GM08714 (cell line): ENCODE measurements around the gene LRBA.

Experiments used
- H3K4me3 ChIP-seq: fragments of 200-500 bp; sonication (Bioruptor generic); 2 replicates; pipeline ENCODE4 v1.5.1; 2014; ENCODE audit warnings: mild to moderate bottlenecking, low read length, inconsistent platforms
- ZNF274 ChIP-seq: IDR thresholded peaks from 2 replicates; pipeline ENCODE4 v1.6.1; 2012; ENCODE audit warnings: mild to moderate bottlenecking, low read depth, low read length

The LRBA gene

DNA sequence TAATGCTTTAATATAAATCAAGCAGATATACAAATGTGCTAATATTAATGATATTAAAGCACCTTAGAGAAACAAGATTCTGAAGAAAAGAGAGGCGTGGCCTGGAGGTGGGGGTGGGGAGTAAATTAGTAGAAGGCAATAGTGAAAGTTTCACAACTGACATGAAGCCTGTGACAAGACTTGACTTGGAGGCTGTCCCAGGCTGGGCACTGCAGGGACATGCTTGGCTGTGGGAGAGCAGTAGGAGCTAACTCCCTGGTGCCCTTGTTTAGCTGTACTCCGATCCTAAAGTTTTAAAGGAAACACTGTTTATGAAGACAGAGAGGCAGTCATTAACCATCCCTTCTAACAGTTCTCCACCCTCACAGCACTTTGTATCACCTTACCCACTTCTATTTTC is 672.1 kb downstream of the LRBA start:
- no peak for TF ChIP-seq ZNF274

DNA sequence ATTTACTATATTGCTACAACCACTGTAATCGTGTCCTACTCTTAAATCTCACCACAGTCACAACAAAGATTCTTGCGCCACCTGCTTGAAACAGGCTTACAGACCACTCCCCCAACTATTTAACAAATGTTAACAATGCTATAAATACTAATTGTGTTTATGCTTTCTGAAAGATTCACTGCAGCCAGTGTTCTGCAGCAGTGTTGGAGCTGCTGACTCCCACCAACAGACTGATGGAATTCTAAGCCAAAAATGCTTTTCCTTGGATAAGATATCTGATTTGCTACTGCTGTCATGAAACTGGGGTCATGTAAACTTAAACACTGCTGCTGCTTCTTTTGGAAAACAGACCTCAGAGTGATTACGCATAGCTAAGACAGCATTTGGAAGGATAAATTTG is 677.4 kb downstream of the LRBA start:
- no peak for TF ChIP-seq ZNF274
- H3K4me3 ChIP-seq, result no peak overlapping the region

More for the DNA sequence above, 672.1 kb downstream of the LRBA start:
- no peak overlapping the region for H3K4me3 ChIP-seq

DNA sequence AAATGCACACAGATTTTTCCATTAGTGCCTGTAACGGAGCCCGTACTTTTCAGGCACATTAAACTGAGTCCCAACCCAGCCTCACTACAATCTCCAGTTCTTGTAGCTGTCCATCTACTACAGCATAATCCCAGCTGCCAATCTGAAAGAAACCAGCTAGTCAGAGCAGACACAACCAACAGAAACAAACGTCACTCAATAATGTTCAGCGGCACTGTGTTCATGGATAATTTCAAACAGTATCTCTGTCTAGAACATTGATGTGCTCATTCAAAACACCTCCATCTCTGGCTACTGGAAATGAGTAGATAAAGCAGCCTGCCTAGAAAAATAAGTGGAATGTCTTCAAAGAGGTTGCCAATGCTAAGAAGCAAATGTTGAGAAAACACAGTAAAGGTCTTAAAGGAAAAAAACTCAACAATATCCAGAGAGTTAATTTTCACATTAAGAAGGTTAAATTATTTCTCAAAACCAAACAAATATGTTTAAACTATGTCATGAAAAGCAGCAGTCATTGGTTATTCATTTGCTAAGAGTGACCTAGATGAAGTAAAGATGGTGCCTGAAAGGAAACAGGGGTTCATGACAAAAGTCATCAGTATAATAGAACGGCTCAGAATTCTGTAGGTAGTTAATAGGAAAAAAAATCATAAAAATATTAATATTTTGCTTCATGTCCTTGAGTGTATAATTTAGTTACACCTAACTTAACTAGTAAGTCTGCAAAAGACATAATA is 678.2 kb downstream of the LRBA start:
- no peak overlapping the region for H3K4me3 ChIP-seq
- no peak for TF ChIP-seq ZNF274

DNA sequence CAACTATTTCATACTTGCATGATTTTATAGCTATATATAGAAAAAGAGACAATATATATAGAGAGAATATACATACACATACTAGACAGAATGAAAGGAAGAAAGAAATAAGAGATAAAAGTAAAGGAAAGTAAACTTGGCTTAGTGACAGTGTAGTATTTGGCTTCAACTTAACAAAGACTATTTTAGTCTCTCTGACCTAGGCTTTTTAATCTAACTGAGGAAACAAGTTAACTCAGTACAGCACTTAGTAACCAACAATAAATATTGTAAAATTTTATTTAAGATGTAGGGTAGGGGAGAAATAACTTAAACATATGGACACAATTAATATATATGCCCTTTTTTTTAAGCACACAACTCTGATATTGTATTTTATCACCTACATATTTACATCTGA is 682.1 kb downstream of the LRBA start:
- no peak overlapping the region for H3K4me3 ChIP-seq
- no peak for TF ChIP-seq ZNF274

DNA sequence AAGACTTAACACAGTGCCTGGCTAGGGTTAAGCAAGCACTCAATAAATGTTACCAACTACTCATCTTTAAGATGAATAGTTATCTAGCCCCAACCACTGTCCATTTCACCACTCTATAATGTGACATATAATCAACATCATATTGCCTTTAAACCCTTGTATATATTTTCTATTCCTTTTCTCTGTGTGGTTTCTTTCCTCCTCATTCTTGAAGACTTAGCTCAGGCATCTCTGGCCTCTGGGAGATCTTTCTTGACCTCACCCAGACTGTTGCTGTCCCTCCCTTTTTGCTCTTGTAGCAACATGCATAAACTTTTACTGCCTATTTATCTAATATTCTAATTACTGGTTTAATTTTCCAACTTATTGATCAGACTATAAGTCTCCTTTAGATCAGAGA is 683.0 kb downstream of the LRBA start:
- no peak for TF ChIP-seq ZNF274
- H3K4me3 ChIP-seq, result no peak overlapping the region

DNA sequence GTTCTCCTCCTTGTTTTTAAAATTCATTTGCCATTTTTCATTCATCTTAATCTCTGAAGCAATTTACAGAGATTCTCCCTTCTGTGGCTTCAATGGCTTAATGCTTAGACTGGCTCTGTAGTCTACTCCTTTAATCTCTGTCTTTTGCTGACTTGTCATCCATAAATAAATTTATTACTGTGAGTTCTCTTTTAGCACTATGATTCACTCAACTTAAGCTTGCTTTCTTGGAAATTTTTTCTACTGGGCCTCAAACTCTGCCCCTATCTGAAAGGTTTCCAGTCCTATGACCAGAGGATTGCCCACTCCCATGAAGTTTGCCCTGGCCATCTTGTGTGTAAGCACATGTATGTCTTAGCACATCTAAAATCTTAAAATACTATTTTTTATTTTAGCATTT is 685.7 kb downstream of the LRBA start:
- TF ChIP-seq ZNF274, result no peak
- H3K4me3 ChIP-seq, result no peak overlapping the region

DNA sequence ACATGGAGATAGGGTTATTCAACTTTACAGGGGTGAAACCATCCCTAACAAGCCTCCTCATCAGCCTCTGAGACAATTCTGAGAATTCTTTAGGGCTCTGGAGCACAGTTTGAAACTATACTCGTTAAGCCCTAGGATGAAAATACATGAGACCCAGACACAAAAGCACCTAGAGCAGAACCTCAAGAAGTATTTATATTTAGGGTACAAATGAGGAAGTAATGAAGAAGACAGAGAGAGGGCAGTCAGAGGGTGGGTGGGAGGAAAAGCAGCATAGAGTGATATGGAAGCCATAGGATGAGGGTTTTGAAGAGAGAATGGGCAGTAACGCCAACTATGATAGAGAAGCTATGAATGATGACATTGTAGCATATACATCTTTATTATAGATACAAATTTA is 686.6 kb downstream of the LRBA start:
- TF ChIP-seq ZNF274, result no peak
- no peak overlapping the region for H3K4me3 ChIP-seq

DNA sequence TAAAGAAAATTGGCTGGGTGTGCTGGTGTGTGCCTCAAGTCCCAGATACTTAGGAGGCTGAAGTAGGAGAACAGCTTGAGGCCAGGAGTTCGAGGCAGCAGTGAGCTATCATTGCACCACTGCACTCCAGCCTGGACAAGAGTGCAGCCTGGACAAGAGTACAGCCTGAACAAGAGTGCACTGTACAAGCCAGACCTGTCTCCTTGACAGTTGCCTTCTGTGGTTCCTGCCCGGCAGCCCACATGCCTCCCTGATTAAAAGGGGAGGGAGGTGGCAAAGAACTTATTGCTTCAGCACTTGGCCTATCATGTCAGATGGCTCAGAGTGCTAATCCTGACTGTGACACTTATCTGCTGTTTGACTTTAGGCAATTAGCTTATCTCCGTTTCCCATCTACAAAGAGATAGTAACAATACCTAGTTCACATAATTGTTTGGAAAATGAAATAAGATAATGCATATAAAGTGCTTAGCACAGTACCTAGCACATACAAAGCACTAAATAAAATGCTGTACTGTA is 687.8 kb downstream of the LRBA start:
- no peak for TF ChIP-seq ZNF274

DNA sequence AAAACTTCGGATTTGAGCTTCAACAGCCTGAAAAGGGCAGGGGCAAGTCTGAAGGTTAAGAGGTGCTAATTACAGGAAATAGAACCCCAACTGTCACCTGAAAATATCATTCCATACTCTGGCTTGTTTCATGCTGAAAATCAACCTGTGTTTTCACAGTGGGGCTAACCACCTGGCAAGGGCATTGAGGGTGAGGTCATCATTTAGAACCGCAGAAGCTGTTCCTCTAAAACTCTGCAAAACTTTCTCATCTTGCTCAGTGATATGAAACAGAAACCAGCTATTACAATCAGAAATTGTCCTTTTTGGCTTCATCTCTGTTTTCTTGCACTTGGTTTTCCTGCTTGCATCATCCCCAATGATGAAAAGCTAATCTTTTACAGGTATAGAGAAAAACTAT is 689.2 kb downstream of the LRBA start:
- TF ChIP-seq ZNF274, result no peak
- H3K4me3 ChIP-seq, result no peak overlapping the region

More for the DNA sequence above, 687.8 kb downstream of the LRBA start:
- H3K4me3 ChIP-seq, result no peak overlapping the region

DNA sequence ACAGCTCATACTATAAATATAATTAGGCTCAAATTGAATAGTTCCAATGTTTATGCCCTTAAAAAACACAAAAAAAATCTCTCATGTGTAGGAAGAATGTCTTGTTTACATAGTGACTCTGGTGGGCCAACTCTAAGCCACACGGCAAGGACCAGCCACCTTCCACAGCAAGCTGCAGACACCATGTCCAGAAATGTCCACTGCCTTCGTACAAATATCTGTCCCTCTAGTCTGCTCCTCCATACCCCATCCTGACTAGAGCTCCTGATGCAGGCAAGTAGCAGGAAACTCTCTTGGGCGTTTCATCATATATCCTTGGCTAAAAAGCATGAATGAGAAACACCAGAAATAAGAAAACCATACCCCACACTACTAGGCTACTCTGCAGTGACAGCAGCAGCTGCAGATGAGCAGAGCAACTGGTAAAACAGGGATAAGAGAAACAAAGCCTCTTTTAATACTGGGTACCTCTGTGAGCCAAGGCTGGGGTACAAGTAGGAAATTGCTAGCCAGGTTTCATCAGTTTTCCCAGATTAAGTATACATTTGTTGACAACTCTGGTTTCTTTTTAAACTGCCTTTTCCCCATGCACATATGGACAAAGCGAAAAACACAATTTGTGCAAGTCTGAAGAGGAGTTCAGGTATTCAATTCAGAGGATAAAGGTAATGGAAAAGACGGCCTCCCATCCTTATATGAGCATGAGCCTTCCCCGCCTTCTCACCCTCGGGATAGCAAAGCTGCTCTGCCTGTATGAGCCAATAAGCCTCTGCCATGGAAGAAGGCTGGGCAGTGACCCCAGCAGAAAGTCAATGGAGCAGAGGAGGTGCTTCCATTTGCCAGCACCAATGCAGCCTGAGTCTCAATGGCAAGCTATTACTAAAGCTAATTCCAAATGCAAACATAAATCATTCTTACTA is 691.4 kb downstream of the LRBA start:
- no peak overlapping the region for H3K4me3 ChIP-seq
- no peak for TF ChIP-seq ZNF274

DNA sequence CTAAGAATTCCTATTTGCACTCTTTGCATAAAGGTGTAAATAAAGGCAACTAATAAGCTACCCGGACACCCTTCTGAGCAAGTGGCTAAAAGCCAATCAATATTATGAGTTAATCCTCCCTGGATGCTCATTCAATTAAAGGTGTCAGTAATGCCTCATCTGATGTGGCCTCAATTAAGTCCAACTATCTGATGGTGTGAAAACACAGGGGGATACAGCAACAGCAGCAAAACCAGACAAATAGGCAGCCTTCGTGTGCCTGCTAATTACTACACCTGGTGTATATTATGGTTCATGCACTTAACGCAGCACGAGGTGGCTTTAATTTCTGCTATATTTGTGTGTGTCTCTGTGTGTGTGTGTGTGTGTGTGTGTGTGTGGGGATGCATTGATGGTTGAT is 692.4 kb downstream of the LRBA start:
- no peak for TF ChIP-seq ZNF274
- no peak overlapping the region for H3K4me3 ChIP-seq

DNA sequence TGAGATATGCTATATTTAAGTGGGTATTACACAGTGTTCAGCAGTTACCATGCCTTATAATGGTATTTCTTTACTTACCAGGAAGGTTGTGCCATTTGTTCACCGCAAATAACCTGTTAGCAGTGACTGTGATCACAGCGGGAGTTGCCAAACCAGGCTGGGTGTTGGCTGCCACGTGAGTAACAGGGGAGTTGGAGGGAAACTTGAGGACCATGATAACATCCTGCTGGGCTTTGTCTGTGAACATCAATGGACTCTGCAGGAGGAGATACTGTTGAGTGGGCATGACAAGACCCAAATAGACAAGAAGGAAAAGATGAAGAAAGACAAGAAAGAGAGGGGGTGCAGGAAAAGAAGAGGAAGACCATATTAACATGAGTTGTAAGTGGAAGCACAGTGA is 694.0 kb downstream of the LRBA start:
- no peak overlapping the region for H3K4me3 ChIP-seq
- no peak for TF ChIP-seq ZNF274

DNA sequence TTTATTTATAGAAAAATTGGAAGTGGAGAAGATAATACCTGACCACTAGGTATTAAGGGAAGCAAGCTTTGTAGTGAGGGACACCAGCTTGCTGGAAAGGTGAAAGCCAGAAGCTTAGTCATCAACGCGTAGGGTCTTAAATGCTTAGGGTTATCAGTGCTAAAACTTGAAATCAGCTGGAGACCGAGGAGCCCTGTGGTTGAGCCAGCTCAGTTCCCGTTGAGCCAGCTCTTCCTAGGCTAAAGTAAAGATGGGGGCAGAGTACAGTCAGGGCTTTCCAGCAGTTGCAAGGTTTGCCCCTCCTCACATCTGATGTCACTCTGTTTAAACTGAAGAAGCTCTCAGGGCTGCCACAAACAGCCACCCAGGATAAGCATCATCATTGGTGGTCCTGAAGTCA is 696.1 kb downstream of the LRBA start:
- H3K4me3 ChIP-seq, result no peak overlapping the region
- TF ChIP-seq ZNF274, result no peak

DNA sequence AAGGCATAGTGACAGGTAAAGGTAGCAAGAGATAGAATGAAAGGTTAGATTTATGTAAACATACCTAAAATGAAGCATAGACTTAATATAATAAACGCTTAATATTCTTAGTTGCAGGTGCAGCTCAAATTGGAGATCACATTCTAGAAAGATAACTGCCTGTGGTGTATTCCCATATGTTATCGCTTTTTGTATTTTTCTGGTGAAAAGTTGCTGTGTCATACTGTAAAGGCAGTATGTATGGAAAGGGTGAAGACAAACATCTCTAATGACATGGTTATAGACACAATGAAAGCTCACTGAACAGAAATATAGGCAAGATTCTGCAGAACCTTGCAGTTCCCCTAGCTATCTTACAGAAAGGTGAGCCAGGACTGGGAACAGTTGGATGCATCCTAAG is 696.6 kb downstream of the LRBA start:
- no peak overlapping the region for H3K4me3 ChIP-seq
- no peak for TF ChIP-seq ZNF274
